Activated CD8-positive, alpha-beta memory T cell treated with anti-CD3 and anti-CD28 coated beads for 48 hours (primary cell): ENCODE data around the gene HDAC10.
"Not testable (repeated sequence)": the region's sequence is repeated elsewhere in the genome, so short reads cannot be mapped to it uniquely, and the experiment has no call there.

Experiments used
- DNase-seq, 3 experiments: peaks; one replicate each; pipeline ENCODE4 v3.0.0-alpha.2; 2020; ENCODE audit warnings: low read depth in 2 of 3, low spot score in 2 of 3

The HDAC10 gene

DNA sequence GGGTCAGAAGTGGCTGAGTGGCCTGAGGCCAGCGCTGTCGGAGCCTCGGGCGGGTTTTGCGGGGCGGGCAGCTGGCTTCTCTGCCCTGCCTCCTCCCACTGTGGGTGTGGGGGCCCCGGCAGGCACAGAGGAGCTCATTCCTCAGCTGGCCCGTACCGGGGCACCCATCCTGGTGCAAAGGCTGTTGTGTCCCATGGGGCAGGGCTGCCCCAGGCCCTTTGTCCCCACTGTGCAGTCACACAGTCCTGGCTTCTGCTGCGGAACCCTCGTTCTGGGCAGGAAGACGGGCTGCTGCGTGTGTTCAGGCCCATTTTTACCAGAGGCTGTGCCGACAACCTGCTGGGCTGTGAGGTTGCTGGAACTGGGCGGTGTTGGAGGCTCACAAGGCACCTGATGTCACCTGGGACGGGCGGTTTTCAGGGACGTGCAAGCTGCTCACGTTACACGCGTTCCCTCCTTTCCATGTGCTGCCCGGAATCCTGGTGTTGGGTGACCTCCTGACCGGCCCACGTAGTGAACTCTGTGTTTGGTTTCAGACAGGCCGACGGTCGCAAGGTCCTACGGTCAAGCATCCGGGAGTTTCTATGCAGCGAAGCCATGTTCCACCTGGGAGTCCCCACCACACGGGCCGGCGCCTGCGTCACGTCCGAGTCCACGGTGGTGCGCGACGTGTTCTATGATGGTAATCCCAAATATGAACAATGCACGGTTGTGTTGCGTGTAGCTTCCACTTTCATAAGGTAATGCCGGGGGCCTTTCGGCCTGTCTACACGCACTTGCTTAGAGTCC, 45.1 kb downstream of the HDAC10 start:
- no peak for DNase-seq

DNA sequence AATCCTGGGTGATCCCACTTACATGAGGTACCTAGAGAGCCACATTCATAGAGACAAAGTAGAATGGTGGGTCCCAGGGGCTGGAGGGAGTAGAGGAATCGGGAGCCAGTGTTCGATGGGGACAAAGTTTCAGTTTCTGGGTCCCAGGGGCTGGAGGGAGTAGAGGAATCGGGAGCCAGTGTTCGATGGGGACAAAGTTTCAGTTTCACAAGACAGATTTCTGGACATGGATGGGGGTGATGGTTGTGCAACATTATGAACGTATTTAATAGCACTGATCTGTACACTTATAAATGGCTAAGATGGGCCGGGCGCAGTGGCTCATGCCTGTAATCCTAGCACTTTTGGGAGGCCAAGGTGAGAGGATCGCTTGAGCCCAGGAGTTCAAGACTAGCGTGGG, 46.1 kb downstream of the HDAC10 start:
- not testable (repeated sequence) for DNase-seq

DNA sequence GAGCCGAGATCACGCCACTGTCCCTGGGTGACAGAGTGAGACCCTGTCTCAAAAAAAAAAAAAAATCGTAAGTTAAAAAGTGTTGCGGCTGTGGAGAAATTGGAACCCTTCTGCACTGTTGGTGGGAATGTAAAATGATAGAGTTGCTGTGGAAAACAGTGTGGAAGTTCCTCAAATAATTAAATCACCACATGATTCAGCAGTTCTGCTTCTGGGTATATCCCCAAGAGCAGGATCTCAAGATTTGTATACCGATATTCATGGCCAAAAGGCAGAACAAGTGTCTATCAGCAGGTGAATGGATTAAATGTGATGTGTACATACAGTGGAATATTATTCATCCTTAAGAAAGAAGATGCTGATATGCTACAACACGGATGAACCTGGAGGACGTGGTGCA, 46.5 kb downstream of the HDAC10 start:
- DNase-seq: no peak

DNA sequence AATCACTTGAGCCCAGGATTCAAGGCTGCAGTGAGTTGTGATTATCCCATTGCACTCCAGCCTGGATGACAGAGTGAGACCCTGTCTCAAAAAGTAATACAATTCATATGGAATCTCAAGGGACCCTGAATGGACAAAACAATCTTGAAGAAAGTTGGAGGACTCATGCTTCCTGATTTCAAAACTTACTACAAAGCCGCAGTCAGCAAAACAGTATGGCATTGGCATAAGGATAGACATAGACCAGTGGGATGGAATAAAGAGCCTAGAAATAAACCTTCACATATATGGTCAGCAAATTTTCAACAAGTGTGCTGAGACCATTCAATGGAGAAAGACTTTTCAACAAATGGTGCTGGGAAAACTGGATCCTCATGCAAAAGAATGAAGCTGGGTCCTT, 47.8 kb downstream of the HDAC10 start:
- DNase-seq: no peak

DNA sequence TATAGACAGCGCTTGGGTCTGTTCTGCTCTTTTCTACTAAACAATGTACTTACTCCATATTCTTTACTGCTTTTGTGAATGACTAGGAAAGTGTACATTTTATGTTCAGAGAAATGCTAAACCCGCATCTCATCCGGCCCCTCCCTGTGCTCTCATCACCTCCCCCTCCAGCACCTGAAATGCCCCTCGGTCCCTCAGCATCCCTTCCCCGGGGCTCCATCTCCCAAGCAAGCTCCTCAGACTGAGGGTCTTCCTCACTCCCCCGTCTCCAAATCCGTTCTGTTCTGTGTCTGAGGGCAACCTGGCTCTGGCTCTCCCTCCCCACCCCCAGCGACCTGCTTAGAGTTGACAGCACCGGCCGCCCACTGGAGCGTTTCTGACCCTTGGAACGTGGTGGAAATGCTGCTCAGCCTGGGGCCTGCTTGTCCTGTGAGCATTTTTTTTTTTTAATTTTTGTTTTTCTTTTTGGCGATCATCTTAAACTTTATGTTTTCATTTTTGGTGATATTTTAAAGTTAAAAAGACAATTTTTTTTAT, 48.9 kb downstream of the HDAC10 start:
- no peak for DNase-seq

DNA sequence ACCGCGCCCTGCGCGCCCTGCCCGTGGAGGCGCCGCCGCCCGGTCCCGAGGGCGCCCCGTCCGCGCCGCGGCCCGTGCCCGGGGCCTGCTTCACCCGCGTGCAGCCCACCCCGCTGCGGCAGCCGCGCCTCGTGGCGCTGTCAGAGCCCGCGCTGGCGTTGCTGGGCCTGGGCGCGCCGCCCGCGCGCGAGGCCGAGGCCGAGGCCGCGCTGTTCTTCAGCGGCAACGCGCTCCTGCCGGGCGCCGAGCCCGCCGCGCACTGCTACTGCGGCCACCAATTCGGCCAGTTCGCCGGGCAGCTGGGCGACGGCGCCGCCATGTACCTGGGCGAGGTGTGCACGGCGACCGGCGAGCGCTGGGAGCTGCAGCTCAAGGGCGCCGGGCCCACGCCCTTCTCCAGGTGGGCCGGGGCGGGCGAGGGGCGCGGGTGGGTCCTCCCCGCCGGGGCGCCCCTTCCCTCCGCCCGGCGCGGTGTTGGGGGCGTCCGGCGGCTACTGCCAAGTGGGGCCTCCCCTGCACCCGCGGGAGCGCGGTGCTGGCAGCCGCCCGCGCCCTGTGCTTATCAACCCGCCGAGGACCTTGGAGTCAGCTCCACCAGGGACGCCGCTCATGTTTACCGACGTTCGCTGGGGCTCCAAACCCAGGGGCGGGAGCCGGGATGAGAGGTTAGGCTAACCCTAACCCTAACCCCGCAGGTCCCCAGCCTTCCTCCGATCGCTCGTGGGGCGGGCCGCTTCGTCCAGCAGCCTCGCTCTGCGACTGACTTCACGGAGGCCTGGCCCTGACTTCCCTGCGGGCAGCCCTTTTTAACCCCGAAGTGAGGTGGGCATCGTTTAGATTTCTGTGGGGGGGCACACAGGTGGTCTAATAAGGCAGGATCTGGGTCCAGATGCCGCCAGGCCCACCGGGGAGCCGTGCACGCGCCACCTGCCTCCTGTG, 49.6 kb downstream of the HDAC10 start:
- DNase-seq: no peak

DNA sequence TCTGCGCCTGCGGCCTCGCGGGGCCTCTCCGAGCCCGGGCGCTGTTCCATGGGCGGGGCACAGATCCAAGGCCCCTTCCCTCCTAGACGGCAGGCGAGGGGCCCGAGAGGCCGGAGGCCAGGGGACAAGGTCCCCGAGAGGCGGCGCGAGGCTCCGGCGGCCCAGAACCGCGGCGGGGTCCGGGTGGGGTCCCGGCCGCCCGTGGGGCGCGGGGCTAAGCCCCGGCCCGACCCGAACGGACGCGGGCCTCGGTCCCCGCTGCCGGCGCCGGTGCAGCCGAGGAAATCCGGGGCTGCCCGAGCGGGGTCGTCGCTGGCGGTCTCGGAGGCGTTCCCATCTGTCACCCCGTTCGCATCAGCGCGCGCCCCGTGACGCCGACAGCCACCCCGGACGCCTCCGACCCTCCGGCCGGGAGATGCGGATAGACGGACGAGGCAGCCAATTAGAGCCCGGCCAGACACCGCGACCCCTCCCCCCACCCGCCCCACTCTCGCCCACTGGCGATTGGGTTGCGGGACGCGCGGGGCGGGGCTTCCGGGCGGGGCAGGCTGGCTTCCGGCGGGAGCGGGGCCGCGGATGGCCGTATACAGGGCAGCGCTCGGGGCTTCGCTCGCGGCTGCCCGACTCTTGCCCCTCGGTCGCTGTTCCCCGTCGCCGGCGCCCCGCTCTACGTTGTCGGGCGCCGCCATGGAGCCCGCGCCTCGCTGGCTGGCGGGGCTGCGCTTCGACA, 50.4 kb downstream of the HDAC10 start, which contains the start of gene SELENOO:
TSS of gene SELENOO (plus strand) at position 551 of the 730 bp plus-strand sequence. CDS start at position 577, 26 bp downstream.
- DNase-seq: peak; percentile 78 to 81 (median 79)

DNA sequence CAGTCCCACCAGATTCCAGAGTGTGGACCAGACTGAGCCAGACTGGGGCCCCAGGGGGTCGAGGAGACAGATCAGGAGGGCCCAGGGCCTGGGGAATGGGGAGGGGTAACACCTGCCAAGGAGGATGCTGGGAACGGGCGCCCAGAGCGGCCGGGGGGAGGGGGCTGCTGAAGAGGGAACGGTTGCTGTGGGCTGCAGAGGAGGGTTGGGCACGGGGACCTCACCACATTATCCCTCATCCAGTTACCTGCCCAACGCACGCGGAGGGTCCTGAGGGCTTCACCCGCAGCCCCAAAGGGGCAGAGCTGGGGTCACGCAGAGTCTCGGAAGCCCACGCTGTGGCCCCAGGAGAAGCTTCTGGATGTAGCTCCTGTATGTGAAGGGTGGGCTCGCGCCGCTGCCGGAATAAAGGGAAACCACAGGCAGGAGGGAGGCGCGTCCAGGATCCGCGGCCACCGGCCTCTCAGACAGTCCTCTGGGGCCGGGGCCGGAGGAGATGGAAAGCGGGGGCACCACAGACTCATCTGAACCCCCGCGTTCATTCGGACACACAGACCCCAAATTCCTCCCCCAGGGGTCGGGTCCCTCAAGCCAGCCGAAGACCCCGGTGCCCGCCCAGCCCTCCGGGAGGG, 51.1 kb downstream of the HDAC10 start:
- DNase-seq: no peak

DNA sequence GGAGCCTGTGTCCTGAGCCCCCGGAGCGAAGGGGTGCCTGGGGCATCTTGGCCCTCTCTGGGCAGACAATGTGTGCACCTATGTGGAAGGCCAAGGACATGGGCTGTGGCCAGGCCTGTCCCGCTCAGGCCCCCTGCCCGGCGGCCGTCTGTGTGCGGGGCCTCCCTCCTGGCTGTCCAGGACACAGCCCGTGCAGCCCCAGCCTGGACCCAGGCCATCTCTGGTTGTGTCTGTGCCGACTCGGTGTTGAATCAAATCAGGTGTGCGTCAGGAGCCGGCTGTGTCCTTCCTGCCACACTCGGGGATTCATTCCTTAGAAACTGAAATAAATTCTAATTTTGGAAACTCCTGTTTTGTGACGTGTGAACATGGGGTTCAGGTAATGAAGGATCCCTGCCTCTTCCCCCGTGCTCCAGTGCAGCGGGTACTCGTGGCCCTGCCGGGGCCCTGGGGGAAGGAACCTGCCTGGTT, 51.8 kb downstream of the HDAC10 start:
- DNase-seq: no peak

DNA sequence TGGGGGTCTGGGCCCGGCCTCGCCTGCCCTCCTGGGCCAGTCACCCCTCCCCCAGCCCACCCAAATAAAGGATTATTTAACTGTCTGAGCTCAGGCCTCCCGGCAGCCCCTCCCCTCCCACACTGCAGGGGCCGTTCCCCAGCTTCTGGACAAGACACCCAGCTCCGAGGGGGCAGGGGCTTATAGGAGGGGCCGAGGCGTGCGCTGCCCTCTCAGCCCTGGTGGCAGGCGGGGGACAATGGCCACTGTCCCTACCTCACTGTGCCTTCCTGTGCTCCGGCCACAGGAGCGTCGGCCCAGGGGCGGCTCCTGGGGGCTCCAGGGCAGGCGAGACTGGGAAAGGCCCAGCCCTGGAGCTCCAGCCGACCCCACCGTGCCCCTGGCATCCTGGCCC, 52.4 kb downstream of the HDAC10 start:
- no peak for DNase-seq

DNA sequence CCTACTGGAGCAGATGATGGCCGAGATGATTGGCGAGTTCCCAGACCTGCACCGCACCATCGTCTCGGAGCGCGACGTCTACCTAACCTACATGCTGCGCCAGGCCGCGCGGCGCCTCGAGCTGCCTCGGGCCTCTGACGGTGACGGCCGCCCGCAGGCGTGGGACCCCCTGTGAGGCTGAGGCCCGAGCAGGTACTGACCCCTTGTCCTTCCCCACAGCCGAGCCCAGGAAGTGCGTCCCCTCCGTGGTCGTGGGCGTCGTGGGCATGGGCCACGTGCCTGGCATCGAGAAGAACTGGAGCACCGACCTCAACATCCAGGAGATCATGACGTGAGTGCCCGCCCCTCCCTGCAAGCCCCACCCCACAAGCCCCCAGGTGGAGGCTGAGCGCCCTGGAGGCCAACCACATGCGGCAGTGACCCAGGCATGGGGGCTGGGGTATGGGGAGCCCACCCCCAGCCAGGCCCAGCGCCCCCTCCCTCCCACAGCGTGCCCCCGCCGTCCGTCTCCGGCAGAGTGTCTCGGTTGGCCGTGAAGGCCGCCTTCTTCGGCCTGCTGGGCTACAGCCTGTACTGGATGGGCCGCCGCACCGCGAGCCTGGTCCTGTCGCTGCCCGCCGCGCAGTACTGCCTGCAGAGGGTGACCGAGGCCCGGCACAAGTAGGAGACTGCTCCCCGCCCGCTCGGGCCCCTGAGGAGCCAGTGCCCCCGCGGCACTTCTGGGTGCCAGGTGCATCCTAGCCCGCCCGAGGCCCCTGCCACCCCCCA, 53.0 kb downstream of the HDAC10 start:
- no peak for DNase-seq

DNA sequence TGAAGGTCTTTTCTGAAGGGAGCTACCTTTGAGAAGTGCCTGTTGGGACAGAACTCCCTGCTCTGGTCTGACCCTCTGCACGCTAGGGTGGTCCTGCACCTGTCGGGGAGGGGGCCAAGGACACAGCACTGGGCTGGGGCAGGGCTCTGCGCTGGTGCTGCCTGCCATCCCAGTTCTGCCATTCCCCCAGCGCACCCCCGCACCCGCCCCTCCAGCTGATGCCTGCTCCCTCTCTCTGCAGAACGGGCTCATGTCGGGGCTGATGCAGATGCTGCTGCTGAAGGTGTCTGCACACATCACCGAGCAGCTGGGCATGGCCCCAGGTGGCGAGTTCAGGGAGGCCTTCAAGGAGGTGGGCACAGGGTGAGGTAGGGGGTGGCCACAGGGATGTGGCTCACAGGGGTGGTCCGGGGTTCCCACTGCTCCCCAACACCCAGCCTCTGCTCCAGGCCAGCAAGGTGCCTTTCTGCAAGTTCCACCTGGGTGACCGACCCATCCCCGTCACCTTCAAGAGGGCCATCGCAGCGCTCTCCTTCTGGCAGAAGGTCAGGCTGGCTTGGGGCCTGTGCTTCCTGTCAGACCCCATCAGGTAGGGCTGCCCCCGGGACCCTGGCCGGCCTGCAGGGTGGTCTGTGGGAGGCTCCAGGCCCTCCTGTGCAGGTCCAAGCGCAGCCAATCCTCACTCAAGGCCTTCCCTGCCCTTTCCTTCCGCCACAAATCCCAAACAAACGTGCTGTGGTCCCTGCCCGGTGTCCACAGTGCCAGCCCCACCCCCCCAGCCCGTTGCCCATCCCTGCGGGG, 53.9 kb downstream of the HDAC10 start:
- no peak for DNase-seq

DNA sequence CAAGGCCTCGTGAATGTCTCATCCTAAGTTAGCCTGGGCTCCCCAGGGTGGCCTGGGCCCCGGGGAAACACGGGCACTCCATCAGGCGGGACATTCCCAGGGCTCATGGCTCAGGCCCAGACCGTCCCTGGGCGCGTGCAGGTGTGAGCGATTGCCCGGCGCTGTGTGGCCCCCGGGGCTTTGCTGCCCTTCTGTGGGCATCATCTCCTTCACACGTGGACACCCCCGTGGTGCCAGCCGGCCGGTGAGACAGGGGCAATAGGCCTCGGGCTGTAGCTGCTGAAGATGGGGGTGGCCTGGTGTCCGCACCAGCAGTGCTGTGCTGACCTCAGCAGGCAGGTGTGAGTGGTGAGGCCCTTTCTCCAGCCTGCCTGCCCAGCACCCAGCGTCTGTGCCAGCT, 54.8 kb downstream of the HDAC10 start:
- DNase-seq: no peak
